Anterior cingulate cortex (tissue), 58 donors: ENCODE results near the gene SERINC5.
A peak's percentile ranks its signal among the peaks of the same experiment; 100 is the strongest.
"Not testable (repeated sequence)": the region's sequence is repeated elsewhere in the genome, so short reads cannot be mapped to it uniquely, and the experiment has no call there.

Experiments used
- DNase-seq, 58 donors: peaks; one replicate each; lab custom pipeline; 2025; lab: John Stamatoyannopoulos, UW

The SERINC5 gene

GRCh38 chr5:80205846-80206245 is 50.0 kb downstream of the SERINC5 start:
- no peak for DNase-seq

- DNase-seq = peak in 8 of 58 donors; percentile 16 to 53 (median 42)
Observed at GRCh38 chr5:80204808-80205614, 50.8 kb downstream of the SERINC5 start.

- DNase-seq = not testable (repeated sequence)
Observed at GRCh38 chr5:80201763-80202162, 54.1 kb downstream of the SERINC5 start.

- DNase-seq = no peak
Observed at GRCh38 chr5:80198920-80199319, 56.9 kb downstream of the SERINC5 start.

GRCh38 chr5:80198399-80198798 is 57.4 kb downstream of the SERINC5 start:
- peak in 56 of 58 donors; percentile 2 to 92 (median 70) for DNase-seq

GRCh38 chr5:80195837-80196400 is 59.9 kb downstream of the SERINC5 start:
- no peak for DNase-seq

GRCh38 chr5:80194468-80194867 is 61.4 kb downstream of the SERINC5 start:
- DNase-seq = no peak

GRCh38 chr5:80193401-80193800 is 62.4 kb downstream of the SERINC5 start:
- DNase-seq = peak in 2 of 58 donors; percentile 17 to 53

GRCh38 chr5:80192507-80193241 is 63.2 kb downstream of the SERINC5 start:
- DNase-seq = peak in 8 of 58 donors; percentile 7 to 59 (median 36)

GRCh38 chr5:80191991-80192398 is 63.9 kb downstream of the SERINC5 start:
- peak in 52 of 58 donors; percentile 6 to 77 (median 44) for DNase-seq

GRCh38 chr5:80191397-80191796 is 64.5 kb downstream of the SERINC5 start:
- DNase-seq = no peak

GRCh38 chr5:80190960-80191359 is 64.9 kb downstream of the SERINC5 start:
- no peak for DNase-seq

- DNase-seq = no peak
Observed at GRCh38 chr5:80189701-80190100, 66.1 kb downstream of the SERINC5 start.

GRCh38 chr5:80189201-80189600 is 66.6 kb downstream of the SERINC5 start:
- no peak for DNase-seq

GRCh38 chr5:80187421-80188090 is 68.3 kb downstream of the SERINC5 start:
- DNase-seq = no peak

GRCh38 chr5:80185535-80185934 is 70.3 kb downstream of the SERINC5 start:
- not testable (repeated sequence) for DNase-seq

- DNase-seq = no peak
Observed at GRCh38 chr5:80185095-80185494, 70.8 kb downstream of the SERINC5 start.

GRCh38 chr5:80184235-80185023 is 71.4 kb downstream of the SERINC5 start:
- DNase-seq = peak in 1 of 58 donors; percentile 56

GRCh38 chr5:80183728-80184234 is 72.1 kb downstream of the SERINC5 start:
- not testable (repeated sequence) for DNase-seq
